NK-92 treated with Interleukin-12 subunit alpha and Interleukin-12 subunit beta, amount 100 ng/mL, for 24 hours (cell line): ENCODE results near the gene PPP6R1.

Experiments
- DNase-seq: peaks from one replicate; lab custom pipeline; 2025; lab: John Stamatoyannopoulos, UW

Gene PPP6R1, protein sequence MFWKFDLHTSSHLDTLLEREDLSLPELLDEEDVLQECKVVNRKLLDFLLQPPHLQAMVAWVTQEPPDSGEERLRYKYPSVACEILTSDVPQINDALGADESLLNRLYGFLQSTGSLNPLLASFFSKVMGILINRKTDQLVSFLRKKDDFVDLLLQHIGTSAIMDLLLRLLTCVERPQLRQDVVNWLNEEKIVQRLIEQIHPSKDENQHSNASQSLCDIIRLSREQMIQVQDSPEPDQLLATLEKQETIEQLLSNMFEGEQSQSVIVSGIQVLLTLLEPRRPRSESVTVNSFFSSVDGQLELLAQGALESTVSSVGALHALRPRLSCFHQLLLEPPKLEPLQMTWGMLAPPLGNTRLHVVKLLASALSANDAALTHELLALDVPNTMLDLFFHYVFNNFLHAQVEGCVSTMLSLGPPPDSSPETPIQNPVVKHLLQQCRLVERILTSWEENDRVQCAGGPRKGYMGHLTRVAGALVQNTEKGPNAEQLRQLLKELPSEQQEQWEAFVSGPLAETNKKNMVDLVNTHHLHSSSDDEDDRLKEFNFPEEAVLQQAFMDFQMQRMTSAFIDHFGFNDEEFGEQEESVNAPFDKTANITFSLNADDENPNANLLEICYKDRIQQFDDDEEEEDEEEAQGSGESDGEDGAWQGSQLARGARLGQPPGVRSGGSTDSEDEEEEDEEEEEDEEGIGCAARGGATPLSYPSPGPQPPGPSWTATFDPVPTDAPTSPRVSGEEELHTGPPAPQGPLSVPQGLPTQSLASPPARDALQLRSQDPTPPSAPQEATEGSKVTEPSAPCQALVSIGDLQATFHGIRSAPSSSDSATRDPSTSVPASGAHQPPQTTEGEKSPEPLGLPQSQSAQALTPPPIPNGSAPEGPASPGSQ

DNA sequence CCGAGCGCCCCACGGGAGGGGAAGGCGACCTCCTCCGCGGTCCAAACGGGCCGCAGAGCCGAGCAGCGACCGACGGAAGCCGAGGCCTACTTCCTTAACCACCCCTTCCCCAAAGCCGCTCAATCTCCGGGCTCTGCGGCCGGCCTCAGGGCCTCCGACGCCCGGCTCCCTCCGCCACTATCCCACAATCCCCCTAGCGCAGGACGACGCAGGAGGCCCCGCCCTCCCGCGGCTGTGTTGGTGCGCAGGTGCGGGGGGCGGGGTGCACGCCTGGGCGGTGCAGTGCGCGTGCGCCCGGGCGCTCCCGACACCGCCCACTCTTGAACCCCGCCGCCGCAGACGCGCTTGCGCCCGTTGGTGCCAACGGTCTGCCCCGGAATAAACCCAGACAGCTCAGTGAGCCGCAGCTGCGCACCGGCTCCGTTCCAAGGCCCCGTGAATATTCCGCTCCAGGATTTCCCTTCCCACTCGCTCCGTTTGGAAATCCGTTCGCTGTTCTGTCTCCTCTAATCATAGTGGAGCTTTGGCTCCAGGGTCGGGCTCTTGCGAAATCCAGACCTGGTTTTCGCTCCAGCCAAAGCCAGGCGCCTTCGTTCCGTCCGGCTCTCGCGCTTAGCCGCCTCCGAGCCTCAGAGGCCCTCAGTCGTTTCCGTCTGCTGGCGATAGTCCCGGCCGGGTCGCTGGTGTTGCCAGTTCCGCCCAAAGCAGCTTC lies at the start of gene PPP6R1:
Gene PPP6R1 (minus strand): TSS at position 190 of the 712 bp plus-strand sequence. CDS start 11,914 bp downstream, outside the sequence.
- DNase-seq: peak; percentile 92

DNA sequence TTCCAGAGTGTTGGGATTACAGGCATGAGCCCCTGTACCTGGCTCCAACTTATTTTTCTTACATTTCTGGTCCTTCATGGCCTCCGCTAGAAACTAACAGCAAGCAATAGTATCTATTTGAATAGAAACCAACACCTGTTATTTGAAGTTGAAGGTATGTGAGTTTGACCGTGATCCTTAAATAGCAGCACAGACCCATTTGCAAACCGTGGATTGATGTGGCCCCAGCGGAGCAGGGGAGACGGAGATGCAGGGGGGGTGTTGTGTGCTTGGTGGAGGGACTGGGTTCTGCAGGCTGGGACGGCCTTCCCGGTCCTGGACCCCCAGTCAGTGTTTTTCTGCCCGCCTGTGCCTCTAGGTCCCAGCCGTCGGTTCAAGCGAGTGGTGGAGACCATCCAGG lies 49.5 kb upstream of the PPP6R1 start:
- DNase-seq: no peak

DNA sequence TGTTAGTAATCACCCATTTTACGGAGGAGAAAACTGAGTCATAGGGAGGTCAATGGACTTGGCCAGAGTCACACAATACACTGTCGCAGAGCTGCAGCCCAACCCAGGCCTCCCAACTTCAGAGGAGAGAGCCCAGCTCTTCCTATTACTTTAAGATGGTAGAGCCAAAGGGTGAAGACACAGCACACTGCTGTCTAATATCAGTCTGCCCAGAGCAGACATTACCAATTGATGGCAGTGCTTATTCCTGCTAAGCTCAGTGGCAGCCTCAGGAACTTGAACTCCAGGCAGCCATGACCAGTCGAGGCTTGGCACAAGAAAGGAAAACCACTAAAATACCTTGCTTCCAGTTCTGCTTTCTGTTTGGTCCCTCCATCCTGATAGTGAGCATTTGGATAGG lies 47.9 kb upstream of the PPP6R1 start:
- no peak for DNase-seq

DNA sequence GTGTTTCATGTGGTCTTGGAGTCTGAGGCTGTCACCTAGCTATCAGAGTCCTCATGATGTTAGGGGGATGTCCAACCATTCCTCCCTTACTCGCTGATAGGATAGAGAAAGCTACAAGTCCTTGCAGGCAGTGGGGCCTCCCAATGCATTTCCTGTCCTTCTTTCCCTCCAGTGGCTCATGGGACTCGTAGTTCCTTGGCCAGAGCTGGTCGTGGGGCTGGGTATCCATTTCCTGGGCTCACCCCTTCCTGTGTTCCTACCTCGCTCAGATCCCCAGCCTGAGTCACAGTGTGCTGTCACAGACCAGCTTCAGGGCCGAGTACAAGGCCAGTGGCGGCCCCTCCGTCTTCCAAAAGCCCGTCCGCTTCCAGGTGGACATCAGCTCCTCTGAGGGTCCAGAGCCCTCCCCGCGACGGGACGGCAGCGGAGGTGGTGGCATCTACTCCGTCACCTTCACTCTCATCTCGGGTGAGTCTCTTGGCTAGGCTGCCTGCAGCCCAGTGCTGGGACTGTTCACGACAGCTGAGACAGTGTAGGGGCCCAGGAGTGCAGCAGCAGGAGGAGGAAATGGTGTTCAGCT lies 47.3 kb upstream of the PPP6R1 start:
- no peak for DNase-seq

DNA sequence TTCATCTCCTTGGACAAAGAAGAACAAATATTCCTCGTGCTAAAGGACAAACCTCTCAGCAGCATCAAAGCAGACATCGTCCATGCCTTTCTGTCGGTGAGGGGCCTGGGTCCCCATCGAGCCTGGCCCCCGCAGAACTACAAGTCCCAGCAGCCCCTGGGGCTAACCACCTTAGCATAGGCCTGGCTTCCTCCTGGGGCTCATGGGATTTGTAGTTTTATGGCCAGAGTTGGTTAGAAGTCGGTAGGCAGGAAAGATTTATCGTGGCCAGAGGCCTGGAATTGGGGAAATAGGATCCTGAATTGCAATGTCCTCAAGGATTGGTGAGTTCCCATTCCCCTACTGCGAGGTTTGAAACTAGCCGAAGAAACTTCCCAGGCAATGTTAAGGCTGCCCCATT lies 46.7 kb upstream of the PPP6R1 start:
- DNase-seq: peak; percentile 14

DNA sequence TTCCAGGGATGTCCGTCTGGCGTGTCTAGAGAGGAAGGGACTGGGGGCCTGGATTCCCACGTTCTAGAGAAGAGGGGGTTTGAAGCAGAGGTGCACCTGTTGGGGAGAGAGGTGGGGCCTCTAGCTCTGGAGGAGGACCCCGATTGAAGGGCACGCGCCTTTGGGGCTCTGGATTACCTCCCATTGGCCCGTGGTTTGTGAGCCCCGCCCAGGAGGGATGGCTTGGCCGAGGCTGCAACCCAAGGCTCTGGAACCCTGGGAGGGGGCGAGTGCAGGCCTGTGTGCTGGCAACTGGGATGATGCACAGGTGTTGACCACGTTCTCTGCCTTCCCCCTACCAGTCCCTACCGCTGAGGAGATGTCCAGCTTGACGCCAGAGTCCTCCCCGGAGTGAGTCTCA lies 46.2 kb upstream of the PPP6R1 start:
- DNase-seq: no peak

DNA sequence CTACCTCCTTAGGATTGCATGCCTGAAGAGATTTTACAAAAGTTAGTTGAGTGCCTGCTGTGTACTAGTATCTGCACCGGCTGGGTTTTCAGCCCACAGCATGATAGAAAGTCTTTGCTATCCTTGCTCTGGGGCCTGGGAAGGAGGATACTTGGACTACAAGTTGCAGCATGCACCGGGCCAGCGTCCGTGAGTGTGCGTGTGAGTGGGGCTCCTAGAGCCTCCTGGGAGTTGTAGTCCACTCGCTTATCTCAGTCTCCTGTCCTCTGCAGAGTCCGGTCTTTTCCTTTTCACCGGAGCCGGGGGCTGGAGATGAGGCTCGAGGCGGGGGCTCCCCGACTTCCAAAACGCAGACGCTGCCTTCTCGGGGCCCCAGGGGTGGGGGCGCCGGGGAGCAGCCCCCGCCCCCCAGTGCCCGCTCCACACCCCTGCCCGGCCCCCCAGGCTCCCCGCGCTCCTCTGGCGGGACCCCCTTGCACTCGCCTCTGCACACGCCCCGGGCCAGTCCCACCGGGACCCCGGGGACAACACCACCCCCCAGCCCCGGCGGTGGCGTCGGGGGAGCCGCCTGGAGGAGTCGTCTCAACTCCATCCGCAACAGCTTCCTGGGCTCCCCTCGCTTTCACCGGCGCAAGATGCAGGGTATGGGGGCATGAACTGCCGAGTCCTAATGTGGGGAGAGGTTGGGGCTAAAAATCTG lies 45.6 kb upstream of the PPP6R1 start:
- no peak for DNase-seq

DNA sequence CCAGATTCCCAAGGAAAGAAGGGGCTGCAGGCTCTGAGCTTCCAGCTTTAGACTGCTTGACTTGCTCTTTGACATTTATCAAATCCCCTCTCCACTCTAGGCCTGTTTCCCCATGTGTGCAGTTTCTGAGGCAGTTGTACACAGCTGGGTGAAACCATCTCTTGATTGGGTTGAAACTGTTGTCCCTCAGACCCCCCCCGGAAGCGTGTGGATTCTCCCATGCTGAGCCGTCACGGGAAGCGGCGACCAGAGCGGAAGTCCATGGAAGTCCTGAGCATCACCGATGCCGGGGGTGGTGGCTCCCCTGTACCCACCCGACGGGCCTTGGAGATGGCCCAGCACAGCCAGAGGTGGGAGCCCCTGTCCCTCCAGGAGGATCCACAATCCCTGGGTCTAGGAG lies 44.7 kb upstream of the PPP6R1 start:
- no peak for DNase-seq

DNA sequence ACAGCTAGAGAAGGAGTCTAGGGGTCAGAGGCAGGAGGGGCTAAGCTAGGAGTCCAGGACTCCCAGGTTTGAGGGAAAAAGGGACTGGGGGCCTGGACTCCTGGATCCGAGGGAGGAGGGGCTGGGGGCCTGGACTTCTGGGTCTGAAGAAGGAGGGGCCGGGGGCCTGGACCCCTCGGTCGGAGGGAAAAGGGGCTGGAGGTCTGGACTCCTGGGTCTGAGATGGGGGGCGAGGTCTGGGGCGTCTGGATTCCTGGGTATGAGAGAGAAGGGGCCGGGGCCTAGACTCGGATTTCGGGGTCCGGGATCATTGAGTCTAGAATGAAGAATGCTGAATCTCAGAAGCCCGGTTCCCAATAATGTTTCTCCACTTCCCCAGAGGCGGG lies 43.5 kb upstream of the PPP6R1 start:
- DNase-seq: no peak

DNA sequence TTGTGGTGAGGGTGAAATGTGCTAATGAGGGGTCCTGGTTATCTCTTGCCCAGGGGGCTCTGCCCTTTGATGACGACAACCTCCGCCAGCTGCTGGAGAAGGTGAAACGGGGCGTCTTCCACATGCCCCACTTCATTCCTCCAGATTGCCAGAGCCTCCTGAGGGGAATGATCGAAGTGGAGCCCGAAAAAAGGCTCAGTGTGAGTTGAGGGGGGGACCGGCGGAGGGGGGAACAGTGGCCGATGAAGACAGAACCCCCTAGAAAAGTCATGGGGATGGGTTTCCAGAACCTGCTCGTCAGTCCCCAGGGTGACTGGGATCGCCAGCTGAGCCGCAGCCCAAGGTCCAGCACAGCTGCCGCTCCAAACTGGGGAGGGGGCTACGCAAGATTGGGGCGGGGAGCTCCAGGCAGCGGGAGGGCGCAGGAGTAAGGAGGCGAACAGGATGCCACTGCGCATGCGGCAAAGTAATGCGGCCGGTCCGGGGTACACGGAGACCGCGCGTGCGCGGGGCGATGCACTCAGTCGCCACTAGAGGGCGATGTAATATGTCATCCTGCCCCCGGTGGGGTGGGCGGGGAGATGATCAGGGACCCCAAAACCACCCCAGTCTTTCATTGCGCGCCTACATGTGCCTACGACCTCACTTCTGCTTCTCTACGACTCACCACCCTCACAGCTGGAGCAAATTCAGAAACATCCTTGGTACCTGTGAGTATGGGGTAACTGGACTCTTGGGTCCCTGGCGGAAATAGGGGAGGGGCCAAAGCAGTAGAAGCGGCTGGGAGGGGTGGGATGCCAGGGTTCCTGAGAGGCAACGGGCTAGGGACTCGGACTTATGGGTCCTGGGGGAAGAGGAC lies 42.9 kb upstream of the PPP6R1 start:
- peak; percentile 89 for DNase-seq

DNA sequence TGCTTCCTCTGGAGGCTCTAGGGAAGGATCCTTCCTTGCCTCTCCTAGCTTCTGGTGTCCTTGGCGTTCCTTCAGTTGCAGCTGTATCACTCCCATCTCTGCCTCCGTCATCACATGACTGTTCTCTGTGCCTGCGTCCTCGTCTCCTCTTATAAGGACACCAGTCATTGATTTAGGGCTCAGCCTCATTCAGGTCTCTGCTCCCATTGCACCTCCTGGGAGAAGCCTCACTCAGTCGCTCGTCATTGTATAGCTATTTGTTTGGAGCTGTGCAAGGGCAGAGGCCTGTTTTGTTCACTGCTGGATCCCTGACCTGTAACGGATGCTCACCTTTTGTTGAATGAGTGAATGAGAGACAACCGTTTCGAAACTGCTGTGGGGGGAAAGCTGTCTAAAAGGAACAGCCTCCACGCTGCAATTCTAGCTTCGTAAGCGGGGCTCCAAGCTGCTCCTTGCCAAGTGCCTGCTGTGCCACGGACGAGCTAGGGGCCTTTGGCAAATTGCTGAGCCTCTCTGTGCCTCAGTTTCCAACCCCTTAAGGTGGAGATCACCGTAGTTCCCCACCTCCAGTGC lies 42.2 kb upstream of the PPP6R1 start:
- no peak for DNase-seq

DNA sequence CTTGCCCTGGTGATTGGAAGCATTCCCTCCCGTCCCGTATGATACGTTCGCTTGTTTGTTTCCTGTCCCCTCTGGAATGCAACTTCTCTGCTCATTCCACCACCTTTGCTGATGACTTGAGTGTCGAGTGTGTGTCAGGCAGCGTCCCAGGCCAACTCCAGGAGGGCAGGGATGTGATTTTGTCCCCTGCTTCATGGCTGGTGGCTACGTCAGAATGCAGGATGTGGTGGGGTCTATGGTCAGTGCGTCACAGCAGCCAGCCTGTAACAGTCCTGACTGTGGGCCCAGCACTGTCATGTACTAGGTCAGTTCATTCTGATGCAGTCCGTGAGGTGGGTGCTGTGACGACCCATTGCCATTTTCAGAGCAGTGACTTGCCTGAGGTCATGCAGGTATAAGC lies 41.2 kb upstream of the PPP6R1 start:
- DNase-seq: no peak

DNA sequence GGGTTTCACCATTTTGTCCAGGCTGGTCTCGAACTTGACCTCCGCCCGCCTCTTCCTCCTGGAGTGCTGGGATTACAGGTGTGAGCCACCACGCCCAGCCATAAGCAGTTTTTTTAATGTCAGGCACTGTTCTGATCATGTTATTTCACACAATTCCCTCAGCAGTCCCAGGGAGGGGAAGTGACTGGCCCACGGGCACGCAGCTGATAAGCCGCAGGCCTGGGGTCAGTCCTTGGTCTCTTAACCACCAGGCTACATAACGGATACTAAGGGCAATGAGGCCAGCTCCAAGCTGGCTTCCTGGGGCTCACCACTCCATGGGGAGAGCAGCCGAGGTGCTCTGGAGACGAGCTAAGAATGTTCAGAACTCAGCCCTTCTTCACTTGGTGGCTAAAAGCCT lies 38.5 kb upstream of the PPP6R1 start:
- no peak for DNase-seq

DNA sequence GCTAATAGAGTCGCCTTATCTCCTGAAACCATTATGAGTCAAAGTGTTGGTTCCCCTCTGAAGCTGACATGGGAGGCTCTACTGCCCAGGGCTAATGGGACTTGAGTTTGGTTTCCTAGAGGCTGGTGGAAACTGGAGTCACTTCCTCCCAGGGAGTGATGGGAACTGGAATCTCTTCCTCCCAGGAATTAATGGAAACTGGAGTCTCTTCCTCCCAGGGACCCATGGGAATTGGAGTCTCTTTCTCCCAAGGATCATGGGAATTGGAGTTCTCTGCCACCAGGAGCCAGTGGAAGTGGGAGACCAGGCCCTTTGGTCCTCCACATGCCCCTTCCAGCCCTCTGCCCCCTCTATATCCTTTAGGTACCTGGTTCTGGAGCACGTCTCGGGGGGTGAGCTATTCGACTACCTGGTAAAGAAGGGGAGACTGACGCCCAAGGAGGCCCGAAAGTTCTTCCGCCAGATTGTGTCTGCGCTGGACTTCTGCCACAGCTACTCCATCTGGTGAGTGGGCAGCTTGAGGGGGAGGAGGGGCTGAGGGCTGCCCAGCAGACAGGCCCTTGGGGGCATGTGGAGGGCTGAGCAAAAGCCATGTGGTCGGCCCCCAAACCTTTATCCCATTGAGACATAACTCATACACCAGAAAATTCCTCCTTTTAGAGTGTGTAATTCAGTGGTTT lies 30.4 kb upstream of the PPP6R1 start:
- no peak for DNase-seq

DNA sequence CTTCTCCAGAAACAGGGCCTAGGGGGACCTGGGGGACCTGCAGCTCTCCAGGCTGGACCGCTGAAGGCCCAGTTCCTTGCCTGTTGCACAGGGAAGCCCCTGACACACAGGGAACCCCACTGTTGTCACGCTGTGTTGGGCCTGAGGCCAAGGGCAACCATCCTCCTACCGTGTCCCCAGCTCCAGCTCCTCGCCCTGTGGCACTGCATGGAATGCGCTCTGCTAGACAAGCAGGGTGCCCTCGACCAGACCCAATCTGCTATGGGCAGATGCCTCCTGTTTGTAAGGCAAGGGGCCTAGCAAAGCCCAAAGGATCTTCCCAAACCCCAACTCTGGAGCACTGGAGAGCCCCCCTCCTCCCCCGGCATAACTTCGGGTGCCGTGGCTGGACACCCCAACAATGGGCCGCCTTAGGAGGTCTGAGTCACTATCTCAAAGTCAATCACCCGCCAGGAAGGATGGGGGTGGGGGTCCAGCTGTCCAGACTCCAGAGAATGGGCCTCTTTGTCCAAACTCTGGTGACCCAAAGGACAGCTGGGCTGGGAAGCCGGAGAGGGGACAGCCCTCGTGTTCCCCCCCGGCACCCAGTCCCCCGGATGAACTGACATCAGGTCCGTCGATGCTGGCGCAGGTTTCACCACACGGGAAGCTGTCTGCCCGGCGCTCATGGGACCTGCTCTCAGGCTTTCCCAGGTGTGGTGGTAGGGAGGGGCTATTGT lies 28.7 kb upstream of the PPP6R1 start:
- DNase-seq: no peak

DNA sequence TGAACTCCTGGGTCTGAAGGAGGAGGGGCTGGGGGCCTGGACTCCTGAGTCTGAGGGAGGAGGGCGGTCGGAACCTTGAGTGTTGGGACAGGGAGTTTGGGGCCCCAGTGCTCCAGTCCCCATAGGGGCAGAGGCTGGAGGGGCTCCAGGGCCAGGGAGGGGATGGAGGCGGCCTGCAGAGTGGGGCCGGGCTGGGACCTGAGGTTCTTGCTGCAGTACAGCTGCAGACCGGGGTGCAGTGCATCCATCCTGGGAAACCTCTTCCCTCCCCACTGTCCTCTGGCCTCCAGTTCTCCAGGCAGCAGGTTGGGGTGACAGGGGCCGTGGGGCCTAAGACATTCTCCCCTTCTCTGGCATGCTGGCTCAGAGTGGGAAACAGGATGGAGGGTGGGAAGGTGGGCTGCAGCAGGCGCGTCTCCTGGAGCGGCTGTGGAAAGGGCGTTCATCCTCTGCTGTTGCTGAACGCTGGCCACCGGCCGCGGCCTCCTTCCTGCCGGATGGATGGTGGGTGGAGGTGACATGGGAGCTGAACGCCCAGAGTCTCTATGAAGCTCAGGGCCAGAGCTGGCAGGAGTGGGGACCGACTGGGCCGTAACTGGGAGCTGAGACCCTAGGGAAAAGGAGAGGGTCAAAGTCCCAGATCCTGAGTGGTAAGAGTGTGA lies 26.5 kb upstream of the PPP6R1 start:
- no peak for DNase-seq

DNA sequence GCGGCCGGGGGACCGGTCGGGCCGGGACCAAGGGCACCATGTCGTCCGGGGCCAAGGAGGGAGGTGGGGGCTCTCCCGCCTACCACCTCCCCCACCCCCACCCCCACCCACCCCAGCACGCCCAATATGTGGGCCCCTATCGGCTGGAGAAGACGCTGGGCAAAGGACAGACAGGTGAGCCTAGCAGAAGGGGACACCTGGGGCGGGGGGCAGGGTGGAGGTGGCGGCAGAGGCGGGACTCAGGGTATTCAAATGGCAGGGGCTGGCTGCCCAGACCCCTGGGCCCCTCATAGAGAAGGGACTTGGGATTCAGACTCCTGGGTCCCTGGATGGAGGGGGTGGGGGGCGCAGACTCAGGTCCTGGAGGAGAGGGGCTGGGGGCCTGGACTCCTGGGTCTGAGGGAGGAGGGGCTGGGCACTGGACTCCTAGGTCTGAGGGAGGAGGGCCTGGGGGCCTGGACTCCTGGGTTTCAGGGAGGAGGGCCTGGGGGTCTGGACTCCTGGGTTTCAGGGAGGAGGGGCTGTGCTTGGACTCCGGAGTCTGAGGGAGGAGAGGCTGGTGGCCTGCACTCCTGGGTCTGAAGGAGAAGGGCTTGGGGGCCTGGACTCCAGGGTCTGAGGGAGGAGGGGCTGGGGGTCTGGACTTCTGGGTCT lies 25.7 kb upstream of the PPP6R1 start:
- DNase-seq: no peak
